GM21367 (cell line): ENCODE data around the gene ADK.
"Not testable (repeated sequence)": the region's sequence is repeated elsewhere in the genome, so short reads cannot be mapped to it uniquely, and the experiment has no call there.

Experiments used
- ATAC-seq: cut with Tn5 transposase; IDR thresholded peaks from one replicate; pipeline ENCODE4 v1.9.1; 2021; ENCODE audit not compliant: unreplicated experiment

The ADK gene

DNA sequence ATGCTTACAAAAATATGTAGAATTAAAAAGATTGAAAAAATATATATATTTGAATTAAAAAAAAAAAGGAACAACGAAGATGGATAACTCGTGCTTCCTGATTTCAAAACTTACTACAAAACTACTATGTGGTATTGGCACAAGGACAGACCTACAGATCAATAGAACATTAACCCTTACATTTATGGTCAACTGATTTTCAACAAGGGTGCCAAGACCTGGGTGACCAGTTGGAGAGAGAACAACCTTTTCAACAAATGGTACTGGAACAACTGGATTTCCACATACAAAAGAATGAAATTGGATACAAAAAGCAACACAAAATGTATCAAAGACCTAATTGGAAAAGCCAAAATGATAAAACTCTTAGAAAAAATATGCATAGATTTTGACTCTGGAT lies 10.5 kb upstream of the ADK start:
- no peak for ATAC-seq

- ATAC-seq = no peak
Observed at GRCh38 chr10:74145133-74145532, 5.9 kb upstream of the ADK start.

DNA sequence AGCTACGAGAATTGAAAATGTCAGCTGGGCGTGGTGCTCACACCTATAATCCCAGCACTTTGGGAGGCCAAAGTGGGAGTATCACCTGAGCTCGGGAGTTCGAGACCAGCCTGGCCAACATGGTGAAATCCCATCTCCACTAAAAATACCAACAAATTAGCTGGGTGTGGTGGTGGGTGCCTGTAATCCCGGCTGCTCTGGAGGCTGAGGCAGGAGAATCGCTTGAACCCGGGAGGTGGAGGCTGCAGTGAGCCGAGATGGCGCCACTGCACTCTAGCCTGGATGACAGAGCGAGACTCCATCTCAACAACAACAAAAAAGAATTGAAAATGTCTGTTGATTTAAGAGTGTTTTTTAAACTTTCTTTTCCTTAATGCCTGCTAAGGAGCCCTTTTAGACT lies 4.0 kb upstream of the ADK start:
- ATAC-seq = not testable (repeated sequence)

GRCh38 chr10:74150204-74150989 lies 624 bp upstream of the ADK start, which contains the start of gene AP3M1:
TSS of gene AP3M1 (minus strand) at chr10:74150828. CDS start at chr10:74138379, 12,449 bp downstream.
- ATAC-seq = peak; percentile 37

GRCh38 chr10:74151879-74152722 lies 1.1 kb downstream of the ADK start:
- ATAC-seq = no peak

- ATAC-seq = no peak
Observed at GRCh38 chr10:74153123-74153522, 2.1 kb downstream of the ADK start.

DNA sequence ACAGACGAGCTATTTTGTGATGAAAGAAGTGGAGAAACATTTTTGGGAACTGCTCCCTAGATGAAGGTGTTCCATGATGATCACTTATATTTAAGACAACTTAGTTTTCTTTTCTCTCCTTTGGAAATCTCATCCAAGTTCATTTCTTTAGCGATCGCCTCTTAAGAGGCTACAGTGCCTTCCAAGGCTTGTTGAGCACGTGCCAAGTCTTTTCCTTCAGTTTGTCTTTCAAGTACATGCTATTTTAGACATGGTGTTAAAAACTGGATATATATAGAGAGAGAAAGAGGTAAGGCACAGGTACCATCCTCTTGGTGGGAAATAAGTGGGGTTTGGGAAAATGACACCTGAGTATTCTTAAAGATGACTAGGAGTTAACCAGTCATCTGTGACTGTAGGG lies 2.7 kb downstream of the ADK start:
- ATAC-seq = no peak

DNA sequence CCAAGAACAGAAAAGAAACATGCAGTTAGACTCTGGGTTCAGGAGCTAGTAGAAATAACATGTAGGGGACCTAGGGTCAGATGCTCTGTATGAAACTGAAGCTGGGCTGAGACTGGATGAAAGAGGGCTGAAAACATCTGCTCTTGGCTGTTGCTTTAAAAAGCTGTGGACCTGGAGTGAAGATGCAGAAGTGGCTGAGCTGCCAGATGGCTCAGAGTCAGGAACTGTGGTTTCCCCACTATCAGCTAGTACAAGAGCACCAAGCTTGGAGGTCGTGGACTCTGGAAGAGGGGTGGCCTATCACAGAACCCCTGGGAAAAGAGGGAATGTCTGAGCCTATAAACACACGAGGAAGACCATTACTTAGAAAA lies 5.9 kb downstream of the ADK start:
- ATAC-seq = no peak

DNA sequence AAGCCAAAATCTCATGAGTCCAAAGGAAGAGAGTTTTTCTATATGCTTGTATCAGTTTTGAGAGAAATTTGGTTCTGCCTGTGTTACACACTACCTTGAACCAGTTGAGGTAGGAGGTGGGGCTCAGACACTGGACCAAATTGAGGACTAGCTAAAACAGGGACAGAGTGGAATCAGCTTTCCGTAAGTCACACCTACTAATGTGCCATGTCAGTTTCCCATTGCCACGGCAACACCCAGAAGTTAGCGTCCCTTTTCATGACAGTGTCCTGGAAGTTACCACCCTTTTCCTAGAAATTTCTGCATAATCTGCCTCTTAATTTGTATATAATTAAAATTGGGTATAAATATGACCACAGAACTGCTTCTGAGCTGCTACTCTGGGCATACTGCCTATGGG lies 9.0 kb downstream of the ADK start:
- no peak for ATAC-seq

DNA sequence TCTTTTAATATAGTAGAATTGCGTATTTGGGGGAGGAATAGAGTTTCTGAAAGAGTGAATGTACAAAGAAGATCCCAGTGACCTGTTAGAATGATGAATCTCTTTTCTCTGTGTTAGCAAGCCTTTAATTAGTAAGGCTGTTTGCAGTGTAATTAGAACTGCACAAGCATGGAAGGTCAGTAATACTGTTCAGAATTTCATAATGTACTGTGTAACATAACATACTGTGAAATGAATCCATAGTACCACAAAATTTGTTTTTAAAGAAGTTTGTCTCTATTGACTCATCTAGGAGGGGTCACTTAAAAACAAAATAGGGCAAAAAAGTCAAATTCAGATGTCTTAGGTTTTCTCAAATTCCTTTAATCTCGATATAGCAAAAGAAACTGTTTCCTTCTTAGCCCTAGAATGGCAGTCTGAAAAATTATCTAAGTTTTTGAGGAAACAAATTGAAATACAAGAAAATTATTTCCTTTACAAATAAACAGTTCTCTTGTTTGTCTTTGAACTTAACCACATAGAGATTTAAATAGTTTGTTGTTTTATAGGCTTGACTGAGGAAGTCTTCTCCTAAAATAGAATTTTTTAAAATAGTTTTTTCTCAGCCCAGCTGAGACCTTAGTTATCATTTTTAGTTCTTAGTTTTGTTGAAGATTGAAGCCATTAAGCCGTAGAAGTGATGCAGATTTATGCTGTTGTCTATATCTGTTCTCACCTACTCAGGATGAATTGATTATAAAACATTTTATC lies 12.5 kb downstream of the ADK start:
- ATAC-seq = no peak

DNA sequence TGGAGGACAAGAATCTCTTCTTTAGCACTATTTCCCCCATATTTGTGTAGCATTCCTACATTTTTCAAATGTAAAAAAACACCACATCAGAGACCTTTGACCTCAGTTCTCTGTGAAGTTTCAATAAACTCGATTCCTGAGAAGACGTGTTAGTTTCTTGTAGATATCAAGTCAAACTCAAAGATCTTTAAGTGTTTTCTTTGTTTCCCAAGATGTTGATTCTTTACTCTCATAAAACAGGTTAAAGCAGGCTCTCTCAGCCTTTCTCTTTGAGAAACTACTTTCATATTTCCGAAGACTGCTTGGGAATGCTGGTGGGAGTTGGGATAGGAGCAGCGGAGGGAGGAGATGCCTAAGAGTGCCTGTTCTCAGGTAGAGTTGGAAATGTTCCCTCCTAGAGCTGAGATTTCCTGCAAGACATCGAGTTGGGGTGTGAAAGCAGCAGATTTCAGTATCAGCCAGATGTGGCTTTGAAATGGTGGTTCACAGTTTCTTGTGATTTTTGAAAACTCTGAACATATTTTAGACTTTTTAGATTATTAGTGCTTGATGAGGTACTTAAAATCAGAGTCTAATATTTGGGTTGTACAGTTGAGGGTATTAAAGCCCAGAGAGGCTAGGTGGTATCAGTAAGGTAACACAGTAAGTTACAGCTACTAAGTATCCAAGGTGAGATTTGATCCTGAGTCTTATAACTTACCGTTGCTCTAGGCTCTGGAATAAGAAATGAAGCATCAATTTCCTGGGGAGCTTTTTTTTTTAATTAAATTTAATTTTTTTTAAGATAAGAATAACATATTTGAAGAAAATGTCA lies 13.9 kb downstream of the ADK start:
- no peak for ATAC-seq

DNA sequence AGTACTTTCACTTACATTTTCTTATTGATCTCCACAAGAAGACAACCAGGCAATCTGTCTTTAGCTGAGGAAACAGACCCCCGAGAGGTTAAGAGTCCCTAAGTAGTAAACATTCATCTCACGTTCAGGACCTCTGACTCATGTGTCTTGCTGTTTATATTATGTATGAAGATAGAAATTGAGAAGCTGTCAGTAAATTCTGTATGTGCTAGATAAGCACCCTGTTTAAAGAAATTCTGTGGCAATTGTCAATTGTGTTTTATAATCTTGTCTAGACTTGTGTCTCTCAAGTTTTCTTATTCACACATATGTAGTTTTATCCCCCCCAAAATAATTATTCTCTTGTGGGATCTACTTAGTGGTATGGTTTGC lies 14.5 kb downstream of the ADK start:
- ATAC-seq = no peak

GRCh38 chr10:74167443-74167842 lies 16.4 kb downstream of the ADK start:
- ATAC-seq = no peak

DNA sequence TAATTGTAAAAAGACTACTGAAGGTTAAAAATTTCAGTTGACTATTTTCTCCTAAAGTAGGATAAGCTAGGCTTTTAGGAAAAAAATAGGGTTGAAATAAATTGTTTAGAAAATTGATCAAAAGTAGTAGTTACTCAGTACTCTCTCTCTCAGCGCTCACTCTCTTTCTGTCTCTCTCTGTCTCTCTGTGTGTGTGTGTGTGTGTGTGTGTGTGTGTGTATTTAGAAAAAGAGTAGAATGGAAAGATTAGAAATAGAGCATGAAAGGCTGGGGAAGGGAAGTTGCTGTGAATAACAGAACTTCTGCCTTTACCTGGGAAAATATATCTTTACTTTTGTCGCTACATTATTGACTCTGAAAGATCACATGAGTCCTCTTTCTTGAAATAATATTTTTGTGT lies 20.6 kb downstream of the ADK start:
- no peak for ATAC-seq

DNA sequence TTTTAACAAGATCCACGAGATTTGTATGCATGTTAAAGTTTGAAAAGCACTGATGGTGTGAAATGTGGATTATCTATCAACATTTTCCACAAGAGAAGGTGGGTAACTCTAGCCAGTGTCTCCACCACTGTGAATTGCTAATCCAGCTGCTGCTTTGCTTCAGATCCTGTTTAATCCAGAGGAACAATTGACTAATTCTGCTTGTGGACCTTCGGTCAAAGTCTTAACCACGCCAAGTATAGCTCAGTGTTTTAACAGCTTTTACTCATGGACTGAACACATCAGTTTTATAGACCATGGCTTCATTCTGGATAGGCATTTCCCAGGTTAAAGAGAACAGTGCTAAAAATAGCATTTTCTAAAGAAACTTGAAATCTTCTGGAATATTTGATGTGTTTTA lies 23.5 kb downstream of the ADK start:
- no peak for ATAC-seq

DNA sequence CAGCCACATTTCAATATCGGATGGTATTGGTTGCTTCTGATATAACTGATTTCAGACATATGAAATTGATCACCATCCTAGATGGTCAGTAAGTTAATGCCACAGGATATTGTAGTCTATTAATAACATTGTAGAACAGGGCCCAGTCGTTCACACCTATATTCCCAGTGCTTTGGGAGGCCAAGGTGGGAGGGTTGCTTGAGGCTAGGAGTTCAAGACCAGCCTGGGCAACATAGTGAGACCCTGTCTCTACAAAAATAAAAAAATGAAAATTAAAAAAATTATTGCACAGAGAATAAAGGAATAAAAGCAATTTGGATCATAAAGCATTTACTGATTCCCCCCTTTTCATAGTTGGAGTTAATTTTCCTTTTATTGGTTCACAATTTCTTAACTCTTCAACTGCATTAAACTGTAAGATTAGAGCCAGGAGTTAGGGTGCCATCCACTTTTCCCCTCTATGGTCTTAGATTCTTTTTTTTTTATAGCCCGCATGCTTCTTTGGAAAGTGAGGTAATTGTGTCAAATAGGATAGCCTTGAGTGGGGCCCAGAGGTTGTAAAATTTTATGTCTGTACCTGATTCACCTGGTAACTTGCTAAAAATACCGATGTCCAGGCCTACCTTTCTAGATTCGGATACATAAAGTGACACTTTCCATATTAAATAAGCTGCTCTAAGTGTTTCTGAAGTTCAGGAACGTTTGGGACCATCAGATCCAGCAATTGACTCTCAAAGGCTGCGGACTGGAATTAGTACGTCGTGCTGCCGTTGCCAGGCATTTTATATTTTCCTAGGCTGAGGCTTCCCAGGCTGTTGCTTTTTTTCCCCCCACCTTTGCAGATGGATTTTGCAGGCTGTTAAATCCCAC lies 24.7 kb downstream of the ADK start:
- no peak for ATAC-seq

DNA sequence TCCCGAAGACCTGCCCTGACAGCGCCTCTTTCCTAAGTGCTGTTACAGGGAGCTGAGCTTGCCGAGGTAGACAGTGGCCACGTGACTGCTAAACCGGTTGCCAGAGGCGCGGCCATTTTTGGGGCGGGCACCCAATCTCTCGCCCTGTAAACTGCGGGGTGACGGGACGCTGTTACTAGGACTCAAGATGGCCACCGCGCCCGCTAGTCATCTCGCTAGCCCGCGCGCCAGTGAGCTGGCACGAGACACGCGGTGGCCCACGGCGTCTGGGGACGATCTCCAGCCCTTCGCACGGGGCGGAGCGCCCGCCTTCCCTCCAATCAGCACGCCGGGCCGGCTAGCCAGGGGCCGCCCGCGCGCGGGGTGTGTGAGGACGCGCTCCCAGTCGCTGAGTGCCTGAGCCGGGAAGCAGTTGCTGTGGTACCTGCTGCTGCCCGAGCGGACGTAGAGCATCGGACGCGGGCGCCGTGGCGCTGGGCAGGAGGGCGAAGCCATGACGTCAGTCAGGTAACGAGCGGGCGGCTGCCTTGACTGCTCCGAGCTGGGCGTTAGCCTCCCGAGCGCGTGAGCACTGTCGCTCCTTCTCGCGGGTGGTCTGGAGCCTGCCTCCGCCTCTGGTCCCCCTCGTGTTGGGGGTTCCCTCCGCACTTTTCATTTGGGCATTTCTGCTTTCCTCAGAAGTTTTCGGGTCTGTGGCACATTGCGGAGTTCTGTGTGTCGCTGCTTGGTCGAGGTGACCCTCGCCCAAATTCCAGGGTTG lies 25.5 kb downstream of the ADK start:
- peak; percentile 85 for ATAC-seq

- no peak for ATAC-seq
Observed at GRCh38 chr10:74177140-74177677, 26.2 kb downstream of the ADK start.
